Measurements from ENCODE around the gene NELL1. TPM values are rescaled to one million over a fixed set of nuclear protein-coding genes. Genes with fewer than 3 reads are reported as not detected.

NELL1 gene
- polyA plus RNA-seq, 5 donors = 0.28 to 2.5 (median 0.54) TPM

DNA sequence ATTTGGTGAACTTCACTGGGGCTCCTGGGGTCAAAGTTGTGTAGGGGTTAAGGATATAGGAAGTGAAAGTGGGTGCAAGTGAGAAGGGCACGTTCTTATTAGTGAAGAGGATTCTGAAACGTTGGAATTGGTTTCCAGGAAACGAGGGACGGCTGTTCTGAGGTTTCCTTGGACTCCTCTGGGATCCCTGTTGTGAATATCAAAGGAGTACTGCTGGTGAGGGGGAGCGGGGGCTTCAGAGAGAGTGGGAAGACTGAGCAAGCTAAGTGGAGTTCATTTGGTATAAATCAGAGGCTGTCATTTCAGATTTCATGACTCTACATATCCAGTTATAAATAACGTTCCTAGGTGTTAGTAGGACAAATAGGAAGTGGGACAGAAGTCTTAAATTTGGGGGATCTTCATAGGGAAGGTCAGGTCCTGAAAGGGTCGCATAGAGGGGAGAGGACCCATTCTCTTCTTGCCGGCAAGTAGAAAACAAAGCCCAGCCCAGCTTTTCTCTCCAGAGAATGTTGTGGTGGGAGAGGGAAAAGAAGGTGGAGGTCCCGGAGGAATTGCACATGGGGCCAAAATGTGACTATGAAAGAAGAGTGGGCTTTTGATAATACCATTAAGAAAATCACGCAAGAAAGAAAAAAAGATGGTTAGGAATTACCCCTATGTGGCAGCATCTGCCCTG, 1.1 kb upstream of the NELL1 start:
- DNase-seq = no peak

DNA sequence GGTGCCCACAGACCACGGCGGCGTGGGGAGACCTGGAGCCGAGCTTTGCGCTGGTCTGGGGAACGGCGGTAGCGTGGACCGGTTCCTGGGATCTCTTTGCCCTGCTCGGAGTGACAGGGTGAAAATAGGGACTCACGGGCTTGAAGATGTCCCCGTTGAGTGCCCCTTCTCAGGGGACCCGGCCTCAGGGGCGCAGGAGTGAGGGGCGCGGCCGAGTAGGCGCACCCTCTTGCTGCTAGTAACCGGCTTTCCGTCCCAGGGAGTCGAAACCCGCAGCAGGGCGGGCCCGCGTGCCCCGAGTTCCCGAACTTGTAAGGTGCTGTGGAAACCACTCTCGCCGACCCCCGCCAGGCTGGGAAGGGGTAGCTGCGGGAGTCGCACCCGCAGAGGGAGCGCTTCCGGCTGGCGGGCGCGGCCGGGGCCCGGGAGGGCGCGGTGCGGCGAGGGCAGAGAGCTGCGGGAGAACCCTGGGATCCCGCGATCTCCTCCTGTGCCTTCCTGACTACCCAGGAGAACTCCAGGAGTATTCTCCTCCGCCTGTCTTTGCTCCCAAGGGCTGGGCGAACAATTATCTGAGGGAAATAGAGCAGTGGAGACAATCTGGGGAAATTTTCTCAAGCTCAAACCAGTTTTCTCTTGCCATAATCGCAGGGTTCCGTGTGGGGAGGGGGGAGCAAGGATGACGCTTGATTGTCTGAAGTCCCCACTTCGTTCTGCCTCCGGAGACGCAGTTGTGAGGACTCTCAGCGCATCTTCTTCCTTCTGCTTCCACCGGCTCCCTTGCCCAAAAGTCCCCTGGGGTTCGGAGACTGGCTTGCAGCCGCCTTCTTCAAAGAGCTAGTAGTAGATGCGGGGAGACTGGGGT, 666 bp downstream of the NELL1 start:
- DNase-seq = no peak

DNA sequence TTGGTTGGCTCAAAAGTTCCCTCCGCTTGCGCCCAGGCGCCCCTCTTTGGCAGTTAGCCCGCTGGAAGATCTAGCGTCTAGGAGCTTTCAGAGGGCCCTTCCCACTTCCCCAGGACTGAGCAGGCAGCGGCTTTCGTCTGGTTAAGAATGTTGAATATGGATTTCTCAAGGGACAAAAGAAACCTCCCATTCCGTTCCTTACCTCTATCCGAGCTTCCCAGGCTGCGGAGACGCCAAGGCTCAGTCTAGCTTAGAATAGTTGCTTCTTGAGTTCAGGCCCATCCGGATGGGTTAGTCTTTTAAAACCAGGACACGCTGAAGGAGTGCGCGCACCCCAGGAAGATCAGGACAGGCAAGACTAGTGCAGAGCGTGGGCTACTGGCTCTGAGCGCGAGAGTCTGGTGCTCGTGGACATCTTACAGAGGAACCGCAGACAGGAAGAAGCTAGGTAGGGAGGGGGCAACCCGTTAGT, 1.6 kb downstream of the NELL1 start:
- DNase-seq = no peak

DNA sequence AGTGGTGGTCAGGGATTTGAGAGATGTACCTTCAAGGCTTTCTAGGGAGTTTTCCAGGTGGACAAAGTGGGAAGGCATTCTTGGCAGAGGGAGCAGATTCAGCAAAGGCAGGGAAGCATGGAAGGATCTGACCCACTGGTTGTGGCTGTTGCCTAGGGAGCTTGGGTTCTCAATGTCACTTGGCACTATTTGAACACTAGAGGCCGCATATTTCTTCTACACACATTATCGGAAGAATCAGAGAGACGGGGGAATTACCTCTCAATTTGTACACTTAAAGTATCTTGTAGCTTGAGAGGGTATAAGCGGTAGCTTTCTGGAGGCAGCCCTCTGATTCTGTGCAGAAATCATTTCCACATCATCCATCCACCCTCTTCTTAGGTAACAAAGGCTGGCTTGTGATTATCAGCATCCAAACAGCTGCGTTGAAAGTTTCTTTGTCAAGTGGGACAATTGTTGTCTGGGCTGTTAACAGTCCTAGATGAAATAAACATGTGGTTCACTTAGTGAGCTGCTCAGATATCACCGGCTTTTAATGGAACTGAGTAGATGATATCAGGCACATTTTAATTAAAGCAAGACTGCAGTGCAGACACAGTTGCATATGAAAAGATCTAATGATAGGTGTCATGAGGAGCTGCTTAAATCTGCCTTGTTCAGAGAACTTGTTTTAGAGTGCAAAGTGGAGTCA, 2.6 kb downstream of the NELL1 start:
- DNase-seq = no peak

DNA sequence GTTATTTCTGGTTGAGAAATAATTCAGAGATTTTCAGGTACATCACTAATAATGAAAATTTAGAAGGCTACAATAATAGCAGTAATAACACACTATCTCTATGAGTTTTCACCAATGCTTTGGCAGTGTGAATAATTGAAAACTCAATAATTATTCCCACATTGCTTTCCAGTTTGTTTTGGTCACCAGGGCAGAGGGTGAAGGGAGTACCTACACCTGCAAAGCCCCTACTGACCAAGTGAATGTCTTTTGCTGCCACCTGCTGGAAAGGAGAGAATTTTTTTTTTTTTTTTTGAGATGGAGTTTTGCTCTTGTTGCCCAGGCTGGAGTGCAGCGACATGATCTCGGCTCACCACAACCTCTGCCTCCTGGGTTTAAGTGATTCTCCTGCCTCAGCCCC, 3.2 kb downstream of the NELL1 start:
- no peak for DNase-seq

DNA sequence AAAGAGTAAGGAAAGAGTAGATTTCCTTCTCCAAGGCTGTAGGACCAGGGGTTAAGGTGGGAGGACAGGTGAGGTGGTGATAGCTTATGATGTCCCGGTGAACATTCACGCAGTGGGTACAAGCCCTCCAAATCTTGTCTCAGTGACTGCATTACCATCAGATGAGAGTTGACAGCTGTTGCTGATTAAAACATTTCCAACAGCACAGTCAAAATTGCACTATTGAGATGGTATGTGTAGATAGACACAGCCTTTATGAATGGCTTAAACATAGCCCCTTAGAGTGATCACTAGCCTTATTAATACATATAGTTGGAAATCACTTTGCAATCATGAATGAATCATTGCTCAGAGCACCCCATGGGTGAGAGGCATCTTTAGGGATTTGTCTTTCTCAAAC, 7.3 kb downstream of the NELL1 start:
- DNase-seq = no peak

DNA sequence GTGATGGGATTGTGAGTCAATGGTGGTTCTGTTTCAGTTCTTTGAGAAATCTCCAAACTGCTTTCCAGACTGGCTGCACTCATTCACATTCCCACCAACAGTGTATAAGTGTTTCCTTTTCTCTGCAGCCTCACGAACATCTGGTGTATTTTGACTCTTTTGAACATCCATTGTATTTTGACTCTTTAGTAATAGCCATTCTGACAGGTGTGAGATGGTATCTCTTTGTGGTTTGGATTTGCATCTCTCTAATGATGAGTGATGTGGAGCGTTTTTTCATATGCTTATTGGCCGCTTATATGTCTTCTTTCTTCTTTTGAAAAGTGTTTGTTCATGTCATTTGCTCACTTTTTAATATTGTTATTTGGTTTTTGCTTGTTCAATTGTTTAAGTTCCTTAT, 19.4 kb downstream of the NELL1 start:
- DNase-seq = no peak

DNA sequence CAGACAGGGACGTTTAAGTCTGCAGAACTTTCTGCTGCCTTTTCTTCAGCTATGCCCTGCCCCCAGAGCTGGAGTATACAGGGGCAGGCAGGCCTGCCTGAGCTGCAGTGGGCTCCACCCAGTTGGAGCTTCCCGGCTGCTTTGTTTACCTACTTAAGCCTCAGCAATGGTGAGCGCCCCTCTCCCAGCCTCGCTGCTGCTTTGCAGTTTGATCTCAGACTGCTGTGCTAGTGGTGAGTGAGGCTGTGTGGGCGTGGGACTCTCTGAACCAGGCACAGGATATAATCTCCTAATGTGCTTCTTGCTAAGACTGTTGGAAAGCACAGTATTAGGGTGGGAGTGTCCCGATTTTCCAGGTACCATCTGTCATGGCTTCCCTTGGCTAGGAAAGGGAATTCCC, 38.5 kb downstream of the NELL1 start:
- DNase-seq = no peak

DNA sequence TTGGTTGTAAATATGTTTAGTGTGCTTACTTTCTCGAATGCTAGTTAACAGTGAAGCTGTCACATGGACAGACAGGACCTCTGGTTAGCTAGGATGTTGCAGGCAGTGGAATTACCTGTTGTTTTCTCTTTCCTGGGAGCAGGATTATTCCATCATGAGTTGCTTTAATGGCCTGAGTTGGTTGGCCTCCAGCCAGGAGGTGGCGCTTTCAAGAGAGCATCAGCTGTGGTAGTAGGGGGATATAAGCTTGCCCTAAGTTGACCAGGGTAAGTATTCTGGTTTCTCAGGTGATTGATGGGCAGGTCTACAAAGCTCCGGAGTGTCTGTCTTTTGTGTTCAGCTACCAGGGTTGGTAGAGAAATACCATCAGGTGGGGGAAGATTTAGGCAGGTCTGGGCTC, 43.5 kb downstream of the NELL1 start:
- no peak for DNase-seq

DNA sequence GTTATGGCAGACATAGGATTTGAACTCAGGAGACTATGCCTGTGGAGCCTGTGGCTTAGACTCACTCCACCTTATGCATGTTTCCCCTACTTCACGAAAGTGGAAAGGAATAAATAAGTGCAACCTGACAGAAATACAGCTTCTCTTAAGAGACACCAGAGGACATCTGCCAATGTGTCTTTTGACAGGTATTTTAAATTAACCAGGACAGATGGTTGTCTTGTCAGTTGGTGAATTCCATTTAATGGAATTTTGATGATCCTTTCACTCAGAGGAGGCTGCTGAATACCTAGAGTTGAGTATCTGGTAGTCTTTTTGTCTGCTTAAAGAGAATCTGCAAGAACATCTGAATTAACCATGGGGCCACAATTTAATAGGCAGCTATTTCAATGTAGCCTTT, 46.1 kb downstream of the NELL1 start:
- DNase-seq = no peak

DNA sequence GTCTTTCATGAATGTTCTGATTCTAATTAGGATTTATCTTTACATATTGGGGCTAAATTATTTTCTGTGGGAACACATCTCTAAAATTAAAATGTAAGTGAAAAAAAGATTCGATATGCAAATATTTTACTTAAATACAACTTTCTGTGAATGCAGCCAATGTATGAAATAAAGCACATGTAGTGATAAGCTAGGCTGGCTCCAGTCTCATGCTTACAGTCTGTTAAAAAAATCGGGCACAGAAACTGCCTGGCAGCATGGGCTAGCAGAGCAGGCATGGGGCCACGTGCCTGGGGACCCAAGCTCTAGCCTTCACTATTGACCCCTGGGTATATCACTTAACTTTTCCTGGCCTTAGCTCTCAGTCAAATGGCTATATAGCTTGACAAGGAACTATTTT, 46.5 kb downstream of the NELL1 start:
- DNase-seq = no peak

DNA sequence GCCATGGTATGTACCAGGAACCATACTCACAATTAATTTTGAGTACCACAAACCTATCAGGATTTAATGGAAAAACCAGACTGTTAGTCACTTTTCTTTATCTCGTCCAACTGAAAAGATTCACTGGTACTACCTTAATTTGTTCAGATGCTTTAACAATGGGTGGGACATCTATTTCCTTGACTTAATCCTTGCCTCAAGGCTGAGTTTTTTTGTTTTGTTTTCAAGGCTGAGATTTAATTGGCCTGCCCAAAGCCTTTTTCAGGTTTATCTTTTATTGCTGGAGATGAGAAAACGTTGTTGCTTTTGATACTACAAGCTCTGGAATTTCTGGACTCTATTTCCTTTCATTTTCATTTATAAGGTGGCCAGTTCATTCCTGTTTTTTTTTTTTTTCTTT, 50.4 kb downstream of the NELL1 start:
- DNase-seq = no peak

DNA sequence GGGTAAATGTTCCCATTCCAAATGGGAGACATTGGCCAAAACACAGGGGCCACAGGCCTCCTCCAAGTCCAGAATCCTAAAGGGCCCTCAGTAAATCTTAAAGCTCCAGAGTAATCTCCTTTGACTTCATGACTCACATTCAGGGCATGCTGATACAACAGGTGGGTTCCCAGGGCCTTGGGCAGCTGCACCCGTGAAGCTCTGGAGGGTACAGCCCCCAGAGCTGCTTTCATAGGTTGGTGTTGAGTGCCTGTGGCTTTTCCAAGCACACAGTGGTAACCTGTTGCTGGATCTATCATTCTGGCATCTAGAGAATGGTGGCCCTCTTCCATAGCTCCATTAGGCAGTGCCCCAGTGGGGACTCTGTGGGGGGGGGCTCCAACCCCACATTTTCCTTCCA, 54.0 kb downstream of the NELL1 start:
- no peak for DNase-seq

DNA sequence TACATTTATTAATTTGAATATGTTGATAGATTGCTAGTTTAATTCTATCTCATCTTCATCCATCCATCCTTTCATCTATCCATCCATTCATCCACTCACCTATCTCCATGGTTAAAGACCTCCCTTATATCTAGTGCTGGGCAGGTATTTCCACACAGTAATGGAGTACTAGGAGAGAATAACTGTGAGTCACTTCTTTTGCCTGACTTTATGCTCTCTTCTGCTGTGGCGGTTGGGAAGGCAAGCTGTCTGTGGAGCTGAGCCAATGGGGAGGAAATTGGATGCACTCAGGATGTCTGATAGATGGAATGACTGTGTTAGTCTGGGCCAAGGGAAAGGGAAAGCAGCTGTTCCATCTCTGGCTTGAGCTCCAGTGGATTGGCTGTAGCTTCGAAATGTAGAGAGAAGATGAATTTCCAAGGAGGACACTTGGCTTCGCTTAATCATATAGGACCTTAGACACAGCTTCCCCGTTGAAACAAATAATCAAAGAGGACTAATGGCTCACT, 60.3 kb downstream of the NELL1 start:
- DNase-seq = no peak

DNA sequence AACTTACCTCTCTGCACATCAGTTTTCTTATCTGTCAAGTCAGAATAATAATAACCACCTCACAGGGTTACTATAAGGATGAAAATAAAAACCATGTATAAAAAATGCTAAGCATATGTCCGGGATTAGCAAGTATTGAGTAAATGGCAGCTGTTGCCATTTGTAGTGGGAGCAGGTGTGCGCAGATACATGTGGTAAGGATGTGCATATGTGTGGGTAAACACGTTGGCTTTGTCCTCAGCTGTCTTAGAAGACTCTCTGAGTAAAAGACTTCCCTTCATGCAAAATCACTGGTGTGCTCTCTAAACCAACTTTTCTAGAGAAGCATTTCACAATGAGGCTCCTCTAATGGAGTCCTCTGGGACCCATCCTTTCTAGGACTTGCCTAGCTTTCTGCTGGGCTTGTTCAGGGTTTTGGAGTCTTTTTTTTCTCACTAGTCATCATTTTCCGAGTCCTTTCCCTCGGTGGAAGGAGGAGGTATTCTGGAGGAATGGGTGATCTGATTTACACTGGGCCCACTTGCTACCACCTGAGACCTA, 62.4 kb downstream of the NELL1 start:
- no peak for DNase-seq

DNA sequence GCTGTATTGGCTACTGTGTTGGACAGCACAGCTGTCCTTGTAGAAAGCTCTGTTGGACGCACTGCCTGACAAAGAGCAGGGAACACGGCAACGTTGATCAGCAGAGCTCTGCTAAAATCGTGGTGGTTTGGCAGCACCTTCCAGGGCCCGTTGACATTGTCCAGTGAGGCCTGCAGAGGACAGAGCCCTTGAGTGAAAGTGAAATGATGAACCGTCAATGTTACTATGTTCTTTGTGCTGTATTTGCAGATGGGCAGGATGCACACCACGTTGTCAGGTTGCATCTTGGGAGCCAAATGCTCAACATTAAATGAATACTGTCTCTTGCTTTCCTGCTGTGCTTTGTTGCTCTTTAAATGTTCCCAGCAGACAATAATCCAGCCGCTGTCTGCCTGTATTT, 69.7 kb downstream of the NELL1 start:
- DNase-seq = no peak

DNA sequence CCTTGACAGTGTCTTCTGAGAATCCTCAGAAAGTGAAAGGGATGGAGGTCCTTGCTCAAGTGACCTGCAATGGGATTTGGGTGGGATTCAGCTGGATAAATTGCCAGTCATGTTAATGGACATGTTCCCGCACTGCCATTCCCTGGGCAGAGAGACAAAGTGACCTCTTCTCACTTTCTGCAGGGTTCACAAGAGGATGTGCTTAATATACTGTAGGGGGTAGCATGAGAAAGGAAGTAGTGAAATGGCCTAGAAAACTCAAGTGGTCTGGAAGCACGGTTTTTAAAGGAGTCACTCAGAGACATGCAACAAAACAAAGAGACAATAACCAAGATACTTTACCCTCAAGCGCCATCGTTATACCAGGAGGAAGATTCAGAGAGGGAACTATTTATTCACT, 70.2 kb downstream of the NELL1 start:
- no peak for DNase-seq

DNA sequence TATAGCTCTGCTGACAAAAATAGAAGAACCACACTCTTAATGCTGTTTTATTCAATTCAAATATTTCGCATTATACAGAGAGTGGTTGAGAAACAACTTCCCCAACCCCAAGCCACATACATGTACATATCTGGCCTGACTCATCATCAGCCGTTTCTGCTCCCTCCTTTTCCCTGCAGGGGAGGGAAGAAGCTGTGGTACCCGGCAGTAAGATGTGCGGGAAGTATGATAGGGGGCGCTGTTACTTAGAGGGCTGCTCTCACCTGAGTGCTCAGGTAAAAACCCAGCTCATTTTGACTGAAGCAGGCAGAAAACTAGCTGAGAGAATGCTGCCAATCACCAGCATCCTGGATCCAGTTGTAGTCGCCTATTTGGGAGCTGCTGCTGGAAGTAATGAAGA, 85.5 kb downstream of the NELL1 start:
- no peak for DNase-seq

DNA sequence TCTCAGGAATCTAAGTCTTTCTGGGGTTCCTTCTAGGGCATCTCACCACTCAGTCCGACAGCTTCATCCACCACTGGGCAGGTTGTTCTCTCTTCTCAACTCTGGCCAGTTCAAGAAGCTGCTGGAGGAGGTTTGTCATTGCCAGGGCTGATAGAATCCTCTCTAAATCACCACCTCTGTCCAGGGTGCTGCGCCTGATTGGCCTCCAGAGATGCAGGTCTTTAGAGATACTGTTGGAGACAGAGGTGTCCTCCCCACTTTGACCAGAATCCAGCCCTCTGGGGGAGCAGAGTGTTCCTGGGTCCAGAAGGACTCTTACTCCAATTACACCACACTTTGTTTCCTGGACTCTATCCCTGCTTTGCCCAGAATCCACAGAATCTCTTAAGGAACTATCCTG, 90.2 kb downstream of the NELL1 start:
- no peak for DNase-seq

DNA sequence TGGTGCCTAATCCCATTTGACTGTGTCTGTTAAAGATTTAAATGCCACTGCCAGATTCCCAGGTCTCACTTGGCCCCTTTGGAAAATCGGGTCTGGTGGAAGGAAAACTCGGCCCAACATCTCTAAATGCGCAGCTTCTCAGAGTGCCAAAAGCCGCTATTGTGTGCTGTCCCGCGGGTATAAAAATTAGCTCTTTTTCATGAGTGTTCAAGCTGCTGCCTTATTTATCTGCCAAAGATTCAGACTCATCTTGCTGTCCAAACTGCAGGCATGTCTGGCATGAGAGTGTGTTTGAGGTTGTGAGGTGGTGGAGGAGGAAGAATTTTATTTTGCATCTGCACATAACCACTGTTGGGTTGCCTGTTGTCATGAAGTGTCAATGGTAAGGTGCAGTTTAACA, 91.4 kb downstream of the NELL1 start:
- DNase-seq = no peak

DNA sequence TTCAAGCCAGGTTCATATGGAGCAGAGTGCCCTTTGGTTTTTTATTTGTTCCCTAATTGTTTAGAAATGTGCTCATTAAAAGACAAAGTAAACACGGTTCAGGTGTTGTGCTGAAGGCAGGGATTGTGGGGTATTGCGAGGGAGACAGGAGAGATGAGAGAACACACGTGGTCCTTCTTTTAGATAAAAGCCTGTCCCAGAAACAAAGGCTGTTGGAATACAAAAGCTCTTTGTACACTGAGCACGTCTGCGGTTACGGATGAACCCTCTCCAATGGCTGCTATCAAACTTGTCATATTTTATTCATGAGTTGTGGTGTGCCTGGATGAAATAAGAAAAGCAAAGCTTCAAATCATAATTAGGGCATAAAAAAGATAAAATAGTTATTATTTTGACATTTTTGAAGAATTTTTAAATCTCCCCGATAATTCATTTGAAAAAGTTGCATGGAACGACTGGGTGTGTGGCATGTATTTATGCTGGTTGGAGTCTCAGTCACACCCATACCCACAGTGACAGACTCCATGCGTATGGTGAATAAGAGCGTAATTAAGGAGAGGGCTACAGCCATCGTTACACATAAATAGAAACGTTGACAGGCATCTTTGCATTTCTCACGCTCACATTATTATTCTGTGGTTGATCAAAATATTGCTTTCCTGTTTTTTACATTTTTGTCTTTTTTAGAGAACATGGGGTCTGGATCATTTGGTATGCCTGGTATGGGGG, 92.9 kb downstream of the NELL1 start:
- DNase-seq = no peak

DNA sequence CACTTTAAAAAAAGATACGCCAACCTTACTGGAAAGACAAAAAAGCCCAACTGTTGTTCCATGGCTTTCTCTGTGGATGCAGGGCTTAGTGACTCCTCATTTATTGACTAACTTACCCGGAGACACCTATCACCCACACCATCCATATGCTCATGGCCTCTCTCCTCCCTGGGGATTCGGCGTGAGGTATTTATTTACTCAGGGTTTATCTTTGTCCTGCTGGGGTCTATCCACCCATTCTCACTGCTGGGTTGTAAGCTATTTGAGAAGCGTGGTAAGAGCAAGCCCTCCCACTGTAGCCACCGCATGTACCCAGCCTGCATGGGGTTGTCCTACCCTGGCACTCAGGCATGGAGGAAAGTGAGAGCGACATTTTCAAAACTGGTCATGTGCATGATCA, 93.6 kb downstream of the NELL1 start:
- DNase-seq = no peak
